Spleen (tissue), 11 donors: ENCODE measurements around the gene XPR1. TPM values are rescaled to one million over a fixed set of nuclear protein-coding genes. Genes with fewer than 3 reads are reported as not detected.

ENCODE experiments used
- DNase-seq: peaks from one replicate; pipeline ENCODE4 v3.0.0-alpha.2; 2020
- H3K27ac ChIP-seq, 8 donors: fragments of 200-600 bp; sonication (generic) in 7 of 8; 1 replicate in 4 of 8; 2 replicates in 4 of 8; pipeline versions ENCODE4 v1.5.0 to v1.8.0; 2016 to 2021; ENCODE audit warnings: inconsistent platforms in 4 of 8, mild to moderate bottlenecking in 4 of 8, moderate library complexity in 1 of 8
- H3K27me3 ChIP-seq, 7 donors: fragments of 200-600 bp; sonication (generic) in 6 of 7; replicated peaks in 1 of 7; 1 replicate in 4 of 7; 2 replicates in 3 of 7; pipeline versions ENCODE4 v1.5.0 to v1.8.0; 2016 to 2021; ENCODE audit warnings: inconsistent platforms in 3 of 7, mild to moderate bottlenecking in 1 of 7
- H3K36me3 ChIP-seq, 6 donors: fragments of 200-600 bp; sonication (generic) in 5 of 6; 1 replicate in 4 of 6; 2 replicates in 2 of 6; pipeline versions ENCODE4 v1.5.0 to v1.8.0; 2016 to 2021; ENCODE audit warnings: inconsistent platforms in 2 of 6
- H3K4me1 ChIP-seq, 6 donors: fragments of 200-600 bp; sonication (generic) in 5 of 6; 1 replicate in 3 of 6; 2 replicates in 3 of 6; pipeline versions ENCODE4 v1.5.0 to v1.8.0; 2016 to 2021; ENCODE audit warnings: inconsistent platforms in 3 of 6
- H3K4me3 ChIP-seq, 8 donors: fragments of 200-600 bp; sonication (generic) in 7 of 8; 1 replicate in 4 of 8; 2 replicates in 4 of 8; pipeline versions ENCODE4 v1.5.0 to v1.8.0; 2016 to 2021; ENCODE audit warnings: inconsistent platforms in 4 of 8, mild to moderate bottlenecking in 4 of 8, moderate library complexity in 2 of 8
- H3K9me3 ChIP-seq, 8 donors: fragments of 200-600 bp; sonication (generic) in 7 of 8; 1 replicate in 4 of 8; 2 replicates in 4 of 8; pipeline versions ENCODE4 v1.5.0 to v1.8.0; 2016 to 2021; ENCODE audit warnings: inconsistent platforms in 4 of 8
- CTCF ChIP-seq, 11 experiments: fragments of 200-600 bp in 7 of 11; fragments of 450-650 bp in 4 of 11; sonication (generic) in 4 of 11; IDR thresholded peaks in 8 of 11; conservative IDR thresholded peaks in 3 of 11; 1 replicate in 7 of 11; 2 replicates in 4 of 11; pipeline versions ENCODE4 v1.4.0 to v1.8.0; 2016 to 2021; ENCODE audit warnings: antibody characterized with exemption in 11 of 11, inconsistent platforms in 4 of 11, mild to moderate bottlenecking in 1 of 11
- POLR2A ChIP-seq, 3 donors: fragments of 450-650 bp; IDR thresholded peaks; one replicate each; pipeline ENCODE4 v1.5.1; 2017; ENCODE audit warnings: antibody characterized with exemption in 3 of 3, mild to moderate bottlenecking in 1 of 3
- POLR2AphosphoS5 ChIP-seq, 3 donors: sonication (generic); formaldehyde crosslinking; IDR thresholded peaks; one replicate each; pipeline ENCODE4 v1.5.1; 2017; ENCODE audit warnings: antibody characterized with exemption in 3 of 3
- whole genome bisulfite sequencing, 5 donors: extraction: QIAGEN DNeasy Blood & Tissue Kit in 3 of 5; methylation state at CpG; one replicate each; pipeline versions ENCODE4 v1.1.5 to v1.1.7; 2013 to 2018; 5-methylcytosine and 5-hydroxymethylcytosine counted together
- intact Hi-C: fragments of 100-400 bp; cut with DNase I; formaldehyde crosslinking; loops from one replicate; pipeline ENCODE4 v1.15.0; 2023; ENCODE audit warnings: low total_unique reads
- polyA plus RNA-seq, 3 donors: library from polyadenylated mRNA; stranded (reverse); fragments of 200-250 nt; gene quantifications; one replicate each; pipeline ENCODE4 v1.2.1, GENCODE V29; 2013
- total RNA-seq, 7 donors: library from RNA; depleted of rRNA in 3 of 7; stranded (reverse); fragments of >200 nt in 3 of 7; fragmentation: NEBNext Ultra II Directional in 4 of 7; extraction: Animal tissue kit (Norgen Biotek cat#: 25700) in 4 of 7; gene quantifications; one replicate each; pipeline versions ENCODE4 v1.1.0 to v1.2.1, GENCODE V29; 2016 to 2021
- donor health status: healthy with polysubstance abuse.
- donor health status: DM: no; HTN: no; CAD: no; lungs with moderate emphysema.
- donor health status: DM: no; HTN: no; CAD: no.
- donor health status: Bipolar disorder and iron deficiency.
- donor health status: healthy.
- donor health status: DM: no; HTN: no; CAD: no.
- donor health status: DM: yes; HTN: yes; CAD: no.

Gene XPR1
- total and polyA plus RNA-seq, 10 donors, result 2.3 to 26.8 (median 18.1) TPM

- intact Hi-C loops, result no loop called here
- Histone ChIP-seq H3K4me1 (peaks cover 0 to 6% (median 0%) of the 10 kb centered on the region in 6 donors), H3K36me3 (no peaks in the 10 kb centered on the region), H3K27ac (no peak overlapping the region), H3K27me3 (no peaks in the 10 kb centered on the region), H3K4me3 (no peak overlapping the region), H3K9me3 (no peaks in the 10 kb centered on the region)
- TF ChIP-seq POLR2A (IDR thresholded peaks at IDR 0.05) (no peak), POLR2AphosphoS5 (IDR thresholded peaks at IDR 0.05) (no peak), CTCF (IDR thresholded peaks at IDR 0.05 in 8 of 11, conservative IDR thresholded peaks at IDR 0.05 in 3 of 11) (no peak)
- DNase-seq, result no peak
- WGBS, 5 donors, result 72 to 86% (median 74%) methylated on average over 7 of the region's 7 CpGs
These were observed 21.9 kb upstream of the XPR1 start for GRCh38 chr1:180609643-180610555.

GRCh38 chr1:180610556-180611015 is 21.2 kb upstream of the XPR1 start:
- no peaks in the 10 kb centered on the region for H3K27me3 ChIP-seq
- no peaks in the 10 kb centered on the region for H3K36me3 ChIP-seq
- H3K4me3 ChIP-seq, result no peak overlapping the region
- H3K9me3 ChIP-seq, result no peaks in the 10 kb centered on the region
- intact Hi-C loops, result no loop called here
- DNase-seq, result no peak
- TF ChIP-seq POLR2AphosphoS5 (IDR thresholded peaks at IDR 0.05), result no peak
- TF ChIP-seq POLR2A (IDR thresholded peaks at IDR 0.05), result no peak
- H3K27ac ChIP-seq, result no peak overlapping the region
- WGBS, 5 donors, result 86 to 94% (median 92%) methylated on average over 3 of the region's 3 CpGs
- H3K4me1 ChIP-seq, result peaks cover 0 to 6% (median 0%) of the 10 kb centered on the region in 6 donors

GRCh38 chr1:180611016-180611930 is 20.5 kb upstream of the XPR1 start:
- Histone ChIP-seq H3K9me3 (no peaks in the 10 kb centered on the region), H3K27me3 (no peaks in the 10 kb centered on the region), H3K27ac (no peak overlapping the region), H3K4me3 (no peak overlapping the region), H3K4me1 (peaks cover 0 to 6% (median 0%) of the 10 kb centered on the region in 6 donors), H3K36me3 (no peaks in the 10 kb centered on the region)
- no peak for DNase-seq
- 57 to 64% (median 63%) methylated on average over 9 of the region's 9 CpGs for WGBS, 5 donors
- intact Hi-C loops, result no loop called here
- TF ChIP-seq POLR2A (IDR thresholded peaks at IDR 0.05) (no peak), POLR2AphosphoS5 (IDR thresholded peaks at IDR 0.05) (no peak), CTCF (IDR thresholded peaks at IDR 0.05 in 8 of 11, conservative IDR thresholded peaks at IDR 0.05 in 3 of 11) (no peak)

GRCh38 chr1:180612632-180613031 is 19.2 kb upstream of the XPR1 start:
- WGBS, 5 donors, result 79 to 98% (median 92%) methylated on average over 1 of the region's 1 CpG
- no peak for DNase-seq
- H3K36me3 ChIP-seq, result no peaks in the 10 kb centered on the region
- H3K9me3 ChIP-seq, result no peaks in the 10 kb centered on the region
- H3K27me3 ChIP-seq, result no peaks in the 10 kb centered on the region
- no peak overlapping the region for H3K27ac ChIP-seq
- intact Hi-C loops, result no loop called here
- H3K4me3 ChIP-seq, result no peak overlapping the region
- H3K4me1 ChIP-seq, result peaks cover 0 to 10% (median 4%) of the 10 kb centered on the region in 6 donors
- TF ChIP-seq CTCF (IDR thresholded peaks at IDR 0.05 in 8 of 11, conservative IDR thresholded peaks at IDR 0.05 in 3 of 11) (no peak), POLR2AphosphoS5 (IDR thresholded peaks at IDR 0.05) (no peak), POLR2A (IDR thresholded peaks at IDR 0.05) (no peak)
